AG09319 (cell line): ENCODE data around the gene DNAL1.

Experiments used
- DNase-seq: peaks from one replicate; pipeline ENCODE4 v3.0.0-alpha.2; 2010; ENCODE audit warnings: low read depth; ENCODE audit errors: extremely low read depth
- CTCF ChIP-seq: IDR thresholded peaks from 2 replicates; pipeline ENCODE4 v1.5.1; 2011; ENCODE audit warnings: low read depth, mild to moderate bottlenecking, inconsistent platforms, low read length, moderate library complexity

DNAL1 gene

GRCh38 chr14:73715707-73716106 lies 70.9 kb downstream of the DNAL1 start:
- TF ChIP-seq CTCF = no peak
- no peak for DNase-seq

- DNase-seq = no peak
Observed at GRCh38 chr14:73717266-73717665, 72.5 kb downstream of the DNAL1 start.

GRCh38 chr14:73717711-73718417 lies 73.1 kb downstream of the DNAL1 start:
- no peak for DNase-seq
- TF ChIP-seq CTCF = no peak

More at GRCh38 chr14:73717266-73717665, 72.5 kb downstream of the DNAL1 start:
- TF ChIP-seq CTCF = no peak

GRCh38 chr14:73718418-73719251 lies 73.8 kb downstream of the DNAL1 start:
- DNase-seq = no peak
- no peak for TF ChIP-seq CTCF

GRCh38 chr14:73719361-73719760 lies 74.6 kb downstream of the DNAL1 start:
- no peak for DNase-seq
- no peak for TF ChIP-seq CTCF

GRCh38 chr14:73719791-73720190 lies 75.0 kb downstream of the DNAL1 start:
- no peak for TF ChIP-seq CTCF
- DNase-seq = no peak

GRCh38 chr14:73720636-73721035 lies 75.8 kb downstream of the DNAL1 start:
- no peak for TF ChIP-seq CTCF
- no peak for DNase-seq
